Endodermal cell (in vitro differentiated cells): ENCODE results near the gene AUTS2. TPM values are rescaled to one million over a fixed set of nuclear protein-coding genes. Genes with fewer than 3 reads are reported as not detected.
A peak's percentile ranks its signal among the peaks of the same experiment; 100 is the strongest.

Experiments used
- DNase-seq: peaks from one replicate; pipeline ENCODE4 v3.0.0-alpha.2; 2017
- H3K27ac ChIP-seq: 2 replicates; pipeline ENCODE4 v1.5.1; 2013; ENCODE audit warnings: mild to moderate bottlenecking, low read depth, low read length, moderate library complexity
- H3K27me3 ChIP-seq: 2 replicates; pipeline ENCODE4 v1.6.1; 2013; ENCODE audit warnings: mild to moderate bottlenecking, low read length, moderate library complexity; ENCODE audit not compliant: insufficient read depth, control insufficient read depth, poor library complexity, severe bottlenecking
- H3K36me3 ChIP-seq: 2 replicates; pipeline ENCODE4 v1.7.0; 2013; ENCODE audit warnings: mild to moderate bottlenecking, low read length, moderate library complexity; ENCODE audit not compliant: control insufficient read depth, insufficient read depth
- H3K4me1 ChIP-seq: one replicate; pipeline ENCODE4 v1.7.0; 2013; ENCODE audit warnings: low read length; ENCODE audit not compliant: control insufficient read depth, insufficient read depth
- H3K4me3 ChIP-seq: 2 replicates; pipeline ENCODE4 v1.5.1; 2013; ENCODE audit warnings: mild to moderate bottlenecking, low read length, moderate library complexity
- H3K9ac ChIP-seq: 2 replicates; pipeline ENCODE4 v1.6.1; 2013; ENCODE audit warnings: mild to moderate bottlenecking, low read length, moderate library complexity; ENCODE audit not compliant: poor library complexity, severe bottlenecking; ENCODE audit errors: extremely low read depth
- H3K9me3 ChIP-seq: 2 replicates; pipeline ENCODE4 v1.6.1; 2013; ENCODE audit warnings: mild to moderate bottlenecking, low read length, moderate library complexity; ENCODE audit not compliant: control insufficient read depth
- H3K27ac Mint-ChIP-seq: 2 replicates; pipeline ENCODE4 v1.8.0; 2020; ENCODE audit warnings: mixed read lengths
- H3K27me3 Mint-ChIP-seq: 2 replicates; pipeline ENCODE4 v1.8.0; 2021; ENCODE audit warnings: mild to moderate bottlenecking, mixed read lengths; ENCODE audit not compliant: insufficient read depth
- H3K36me3 Mint-ChIP-seq: 2 replicates; pipeline ENCODE4 v1.8.0; 2020; ENCODE audit warnings: low read depth, mixed read lengths
- H3K4me1 Mint-ChIP-seq: 2 replicates; pipeline ENCODE4 v1.8.0; 2020; ENCODE audit warnings: mixed read lengths
- H3K4me3 Mint-ChIP-seq: 2 replicates; pipeline ENCODE4 v1.8.0; 2020; ENCODE audit warnings: mild to moderate bottlenecking, moderate library complexity, mixed read lengths
- H3K9me3 Mint-ChIP-seq: 2 replicates; pipeline ENCODE4 v1.8.0; 2020; ENCODE audit warnings: mild to moderate bottlenecking, mixed read lengths
- WGBS, 2 experiments: methylation state at CpG; one replicate each; pipeline versions ENCODE4 v1.1.5 to v1.1.7; 2013; ENCODE audit warnings: missing lambda C conversion rate in 2 of 2, mixed read lengths in 1 of 2; ENCODE audit not compliant: insufficient coverage in 1 of 2, insufficient read length in 1 of 2; 5-methylcytosine and 5-hydroxymethylcytosine counted together
- total RNA-seq, 2 donors: library from RNA; stranded (reverse); fragmentation: NEBNext Ultra II Directional in 1 of 2; extraction: Animal tissue kit (Norgen Biotek cat#: 25700) in 1 of 2; gene quantifications; 2 replicates in 1 of 2; 3 replicates in 1 of 2; pipeline ENCODE4 v1.2.1, GENCODE V29; 2021
- TF ChIP-seq, protein P1 (sequence below): fragments of 200-600 bp; sonication (generic); conservative IDR thresholded peaks from 2 replicates; pipeline ENCODE4 v1.5.0; 2021; ENCODE audit warnings: antibody characterized with exemption, mild to moderate bottlenecking

AUTS2 gene
- total RNA-seq, 2 donors from 2014 or later: 76.8 to 106 TPM

GRCh38 chr7:70579397-70580097, 981.3 kb downstream of the AUTS2 start:
- peak; percentile 19 for DNase-seq
- Mint-ChIP-seq H3K9me3 (no peaks in the 10 kb centered on the region), H3K36me3 (peaks cover 9% of the 10 kb centered on the region), H3K4me3 (no peak overlapping the region), H3K27ac (no peak overlapping the region), H3K4me1 (peaks cover 33% of the 10 kb centered on the region), H3K27me3 (peaks cover 5% of the 10 kb centered on the region)
- H3K27ac ChIP-seq: no peak overlapping the region
- no peaks in the 10 kb centered on the region for H3K36me3 ChIP-seq
- TF ChIP-seq, protein P1, sequence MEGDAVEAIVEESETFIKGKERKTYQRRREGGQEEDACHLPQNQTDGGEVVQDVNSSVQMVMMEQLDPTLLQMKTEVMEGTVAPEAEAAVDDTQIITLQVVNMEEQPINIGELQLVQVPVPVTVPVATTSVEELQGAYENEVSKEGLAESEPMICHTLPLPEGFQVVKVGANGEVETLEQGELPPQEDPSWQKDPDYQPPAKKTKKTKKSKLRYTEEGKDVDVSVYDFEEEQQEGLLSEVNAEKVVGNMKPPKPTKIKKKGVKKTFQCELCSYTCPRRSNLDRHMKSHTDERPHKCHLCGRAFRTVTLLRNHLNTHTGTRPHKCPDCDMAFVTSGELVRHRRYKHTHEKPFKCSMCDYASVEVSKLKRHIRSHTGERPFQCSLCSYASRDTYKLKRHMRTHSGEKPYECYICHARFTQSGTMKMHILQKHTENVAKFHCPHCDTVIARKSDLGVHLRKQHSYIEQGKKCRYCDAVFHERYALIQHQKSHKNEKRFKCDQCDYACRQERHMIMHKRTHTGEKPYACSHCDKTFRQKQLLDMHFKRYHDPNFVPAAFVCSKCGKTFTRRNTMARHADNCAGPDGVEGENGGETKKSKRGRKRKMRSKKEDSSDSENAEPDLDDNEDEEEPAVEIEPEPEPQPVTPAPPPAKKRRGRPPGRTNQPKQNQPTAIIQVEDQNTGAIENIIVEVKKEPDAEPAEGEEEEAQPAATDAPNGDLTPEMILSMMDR: no peak
- H3K4me3 ChIP-seq: no peak overlapping the region
- 93 to 95% methylated on average over 4 to 6 of the region's 6 CpGs for WGBS, 2 experiments
- no peaks in the 10 kb centered on the region for H3K9me3 ChIP-seq
- peaks cover 25% of the 10 kb centered on the region for H3K4me1 ChIP-seq
- no peak overlapping the region for H3K9ac ChIP-seq
- H3K27me3 ChIP-seq: no peaks in the 10 kb centered on the region

DNA sequence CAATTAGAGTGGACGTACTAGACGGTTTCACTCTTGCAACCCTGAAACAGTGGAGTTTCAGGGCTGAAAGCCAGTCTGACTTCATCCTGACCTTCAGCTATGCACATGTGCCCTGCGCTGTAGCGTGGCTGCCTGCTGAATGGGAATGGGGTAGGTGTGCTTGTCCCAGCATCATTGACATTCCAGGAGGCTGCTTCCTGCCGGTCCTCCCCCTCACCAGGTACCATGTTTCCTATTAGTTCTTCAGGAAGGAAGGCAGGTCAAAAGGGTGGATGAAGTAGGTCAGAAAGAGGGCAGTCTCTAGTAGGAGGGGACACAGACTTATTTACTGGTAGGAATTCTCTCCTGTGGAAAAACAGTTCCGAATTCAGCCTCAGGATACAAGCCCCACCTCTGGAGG, 981.9 kb downstream of the AUTS2 start:
- no peaks in the 10 kb centered on the region for H3K27me3 ChIP-seq
- peak; percentile 58 for DNase-seq
- no peak overlapping the region for H3K4me3 ChIP-seq
- 95 to 97% methylated on average over 5 to 6 of the region's 6 CpGs for WGBS, 2 experiments
- no peak overlapping the region for H3K27ac Mint-ChIP-seq
- H3K4me3 Mint-ChIP-seq: no peak overlapping the region
- peaks cover 26% of the 10 kb centered on the region for H3K4me1 ChIP-seq
- no peaks in the 10 kb centered on the region for H3K9me3 Mint-ChIP-seq
- no peak overlapping the region for H3K9ac ChIP-seq
- peaks cover 5% of the 10 kb centered on the region for H3K27me3 Mint-ChIP-seq
- H3K27ac ChIP-seq: no peak overlapping the region
- H3K36me3 Mint-ChIP-seq: peaks cover 9% of the 10 kb centered on the region
- H3K9me3 ChIP-seq: no peaks in the 10 kb centered on the region
- no peaks in the 10 kb centered on the region for H3K36me3 ChIP-seq
- peaks cover 34% of the 10 kb centered on the region for H3K4me1 Mint-ChIP-seq
- TF ChIP-seq, protein P1: no peak

- H3K9ac ChIP-seq: no peak overlapping the region
- peak overlapping the region; percentile 17 for H3K4me3 ChIP-seq
- peaks cover 43% of the 10 kb centered on the region for H3K4me1 Mint-ChIP-seq
- H3K36me3 ChIP-seq: no peaks in the 10 kb centered on the region
- peak overlapping the region; percentile 84 for H3K27ac Mint-ChIP-seq
- TF ChIP-seq, protein P1: no peak
- H3K27me3 ChIP-seq: no peaks in the 10 kb centered on the region
- H3K27ac ChIP-seq: peak overlapping the region; percentile 69
- H3K4me3 Mint-ChIP-seq: peak overlapping the region; percentile 11
- peaks cover 5% of the 10 kb centered on the region for H3K36me3 Mint-ChIP-seq
- H3K4me1 ChIP-seq: peaks cover 26% of the 10 kb centered on the region
- no peaks in the 10 kb centered on the region for H3K9me3 Mint-ChIP-seq
- WGBS, 2 experiments: 57 to 66% methylated on average over 10 to 18 of the region's 18 CpGs
- H3K27me3 Mint-ChIP-seq: peaks cover 10% of the 10 kb centered on the region
- H3K9me3 ChIP-seq: no peaks in the 10 kb centered on the region
- peak; percentile 89 for DNase-seq
Measured at GRCh38 chr7:70582927-70583895, 984.9 kb downstream of the AUTS2 start.
